SK-N-SH treated with all-trans-retinoic acid at 6 μM for 48 hours (cell line): ENCODE data around the gene CAMK2N2.
"Not testable (repeated sequence)": the region's sequence is repeated elsewhere in the genome, so short reads cannot be mapped to it uniquely, and the experiment has no call there.

Experiments
- ATAC-seq: fragments of 200-7000 bp; cut with Tn5 transposase; 3 replicates; pipeline ENCODE4 v1.9.1; 2020; ENCODE audit warnings: mild to moderate bottlenecking, moderate library complexity
- BACH2 ChIP-seq: fragments of 250-450 bp; sonication (Bioruptor Pico); IDR thresholded peaks from 2 replicates; pipeline ENCODE4 v1.9.0; 2021; ENCODE audit warnings: mild to moderate bottlenecking, borderline replicate concordance
- CREB5 ChIP-seq: fragments of 250-450 bp; sonication (Bioruptor Pico); IDR thresholded peaks from 2 replicates; pipeline ENCODE4 v1.5.1; 2020; ENCODE audit warnings: low read depth, mild to moderate bottlenecking, moderate library complexity
- CSDC2 ChIP-seq: fragments of 250-450 bp; sonication (Bioruptor Pico); IDR thresholded peaks from 2 replicates; pipeline ENCODE4 v1.5.0; 2020; ENCODE audit warnings: mild to moderate bottlenecking, moderate library complexity
- CSRNP3 ChIP-seq: fragments of 250-450 bp; sonication (Bioruptor Pico); IDR thresholded peaks from 2 replicates; pipeline ENCODE4 v1.5.1; 2021; ENCODE audit warnings: mild to moderate bottlenecking, moderate library complexity
- ESRRG ChIP-seq: fragments of 250-450 bp; sonication (Bioruptor Pico); IDR thresholded peaks from 2 replicates; pipeline ENCODE4 v1.6.1; 2021; ENCODE audit warnings: mild to moderate bottlenecking
- GLIS3 ChIP-seq: fragments of 250-450 bp; sonication (Bioruptor Pico); IDR thresholded peaks from 2 replicates; pipeline ENCODE4 v1.5.0; 2020; ENCODE audit warnings: mild to moderate bottlenecking, moderate library complexity
- ISL1 ChIP-seq: fragments of 250-450 bp; sonication (Bioruptor Pico); IDR thresholded peaks from 2 replicates; pipeline ENCODE4 v2.1.2; 2022; ENCODE audit warnings: mild to moderate bottlenecking, moderate library complexity
- OSR1 ChIP-seq: fragments of 250-450 bp; sonication (Bioruptor Pico); IDR thresholded peaks from 2 replicates; pipeline ENCODE4 v1.8.0; 2022; ENCODE audit warnings: moderate library complexity, mild to moderate bottlenecking, inconsistent platforms
- PATZ1 ChIP-seq: fragments of 250-450 bp; sonication (Bioruptor Pico); IDR thresholded peaks from 2 replicates; pipeline ENCODE4 v1.8.0; 2020; ENCODE audit warnings: mild to moderate bottlenecking, moderate library complexity, borderline replicate concordance
- POU6F1 ChIP-seq: fragments of 250-450 bp; sonication (Bioruptor Pico); IDR thresholded peaks from 2 replicates; pipeline ENCODE4 v1.8.0; 2021; ENCODE audit warnings: low read depth, mild to moderate bottlenecking, moderate library complexity, borderline replicate concordance
- PPARA ChIP-seq: fragments of 250-450 bp; sonication (Bioruptor Pico); IDR thresholded peaks from 2 replicates; pipeline ENCODE4 v1.5.0; 2020; ENCODE audit warnings: mild to moderate bottlenecking, borderline replicate concordance
- RARB ChIP-seq: fragments of 250-450 bp; sonication (Bioruptor Pico); IDR thresholded peaks from 2 replicates; pipeline ENCODE4 v1.8.0; 2021; ENCODE audit warnings: mild to moderate bottlenecking, moderate library complexity
- SNAI2 ChIP-seq: fragments of 250-450 bp; sonication (Bioruptor Pico); IDR thresholded peaks from 2 replicates; pipeline ENCODE4 v1.5.0; 2020; ENCODE audit warnings: mild to moderate bottlenecking, moderate library complexity
- TCF4 ChIP-seq: fragments of 250-450 bp; sonication (Bioruptor Pico); IDR thresholded peaks from 2 replicates; pipeline ENCODE4 v1.8.0; 2021; ENCODE audit warnings: mild to moderate bottlenecking, moderate library complexity, borderline replicate concordance
- TOX ChIP-seq: fragments of 250-450 bp; sonication (Bioruptor Pico); IDR thresholded peaks from 2 replicates; pipeline ENCODE4 v1.8.0; 2021; ENCODE audit warnings: mild to moderate bottlenecking, moderate library complexity, borderline replicate concordance
- TSHZ2 ChIP-seq: fragments of 250-450 bp; sonication (Bioruptor Pico); IDR thresholded peaks from 2 replicates; pipeline ENCODE4 v1.5.0; 2020; ENCODE audit warnings: mild to moderate bottlenecking, moderate library complexity
- ZC3H10 ChIP-seq: fragments of 250-450 bp; sonication (Bioruptor Pico); IDR thresholded peaks from 2 replicates; pipeline ENCODE4 v1.5.1; 2021; ENCODE audit warnings: mild to moderate bottlenecking, moderate library complexity
- ZFP3 ChIP-seq: fragments of 250-450 bp; sonication (Bioruptor Pico); IDR thresholded peaks from 2 replicates; pipeline ENCODE4 v1.5.0; 2020; ENCODE audit warnings: mild to moderate bottlenecking, moderate library complexity
- ZNF565 ChIP-seq: fragments of 450-650 bp; formaldehyde crosslinking; conservative IDR thresholded peaks from 2 replicates; pipeline ENCODE4 v1.5.0; 2020; ENCODE audit warnings: low read depth, mild to moderate bottlenecking, moderate library complexity
- ZNF70 ChIP-seq: fragments of 450-650 bp; formaldehyde crosslinking; IDR thresholded peaks from 2 replicates; pipeline ENCODE4 v1.5.0; 2020; ENCODE audit warnings: mild to moderate bottlenecking, moderate library complexity
- ZNF8 ChIP-seq: fragments of 450-650 bp; formaldehyde crosslinking; IDR thresholded peaks from 2 replicates; pipeline ENCODE4 v1.5.0; 2020; ENCODE audit warnings: mild to moderate bottlenecking, moderate library complexity

Gene CAMK2N2

GRCh38 chr3:184272269-184272668 lies 10.9 kb upstream of the CAMK2N2 start:
- no peak for ATAC-seq
- TF ChIP-seq BACH2 (CRISPR knock-in tag) (no peak), ISL1 (CRISPR knock-in tag) (no peak), TSHZ2 (no peak), SNAI2 (CRISPR knock-in tag) (no peak)

GRCh38 chr3:184267249-184267648 lies 5.9 kb upstream of the CAMK2N2 start:
- ATAC-seq = not testable (repeated sequence)

- TF ChIP-seq ZNF70 (CRISPR knock-in tag) (peak; percentile 78), OSR1 (no peak)
- ATAC-seq = no peak
These were observed 1.4 kb upstream of the CAMK2N2 start for GRCh38 chr3:184262764-184263179.

- peak; percentile 54 for ATAC-seq
- TF ChIP-seq ISL1 (CRISPR knock-in tag) (no peak), ZNF8 (no peak), GLIS3 (CRISPR knock-in tag) (no peak), ZFP3 (CRISPR knock-in tag) (no peak), TOX (CRISPR knock-in tag) (no peak), PPARA (CRISPR knock-in tag) (no peak), RARB (no peak), CSRNP3 (CRISPR knock-in tag) (no peak), ZNF70 (CRISPR knock-in tag) (no peak), POU6F1 (CRISPR knock-in tag) (no peak), CSDC2 (CRISPR knock-in tag) (no peak)
These were observed 756 bp upstream of the CAMK2N2 start for GRCh38 chr3:184261854-184262763.

GRCh38 chr3:184260724-184261269 lies 556 bp downstream of the CAMK2N2 start:
- no peak for TF ChIP-seq PPARA (CRISPR knock-in tag)
- no peak for TF ChIP-seq ZNF70 (CRISPR knock-in tag)
- TF ChIP-seq ISL1 (CRISPR knock-in tag) = no peak
- TF ChIP-seq ZC3H10 = no peak
- TF ChIP-seq OSR1 = no peak
- no peak for TF ChIP-seq CSRNP3 (CRISPR knock-in tag)
- no peak for TF ChIP-seq RARB
- TF ChIP-seq CSDC2 (CRISPR knock-in tag) = no peak
- no peak for TF ChIP-seq BACH2 (CRISPR knock-in tag)
- no peak for TF ChIP-seq TOX (CRISPR knock-in tag)
- no peak for TF ChIP-seq CREB5
- TF ChIP-seq SNAI2 (CRISPR knock-in tag) = no peak
- TF ChIP-seq GLIS3 (CRISPR knock-in tag) = no peak
- no peak for TF ChIP-seq TCF4 (CRISPR knock-in tag)
- TF ChIP-seq PATZ1 (CRISPR knock-in tag) = no peak
- TF ChIP-seq ZNF565 (CRISPR knock-in tag) = no peak
- TF ChIP-seq ESRRG (CRISPR knock-in tag) = no peak
- TF ChIP-seq, all 23 proteins: peak for 0
- ATAC-seq = peak; percentile 7
